ENCODE data around the gene RPH3AL. TPM values are rescaled to one million over a fixed set of nuclear protein-coding genes. Genes with fewer than 3 reads are reported as not detected.
"Not testable (repeated sequence)": the region's sequence is repeated elsewhere in the genome, so short reads cannot be mapped to it uniquely, and the experiment has no call there.

RPH3AL gene
- total and polyA plus RNA-seq, 9 donors = 5.8 to 43.8 (median 21.0) TPM

GRCh38 chr17:204427-205147 is 148.0 kb downstream of the RPH3AL start:
- Histone ChIP-seq H3K4me1 (ENCODE audit: insufficient read depth) (no peaks in the 10 kb centered on the region), H3K27ac (no peak overlapping the region), H3K27me3 (no peaks in the 10 kb centered on the region), H3K36me3 (no peaks in the 10 kb centered on the region), H3K9me3 (no peaks in the 10 kb centered on the region), H3K4me3 (no peak overlapping the region)
- TF ChIP-seq EP300 (IDR thresholded peaks at IDR 0.05) (no peak), POLR2A (IDR thresholded peaks at IDR 0.05) (no peak)
- TF ChIP-seq, protein P1, sequence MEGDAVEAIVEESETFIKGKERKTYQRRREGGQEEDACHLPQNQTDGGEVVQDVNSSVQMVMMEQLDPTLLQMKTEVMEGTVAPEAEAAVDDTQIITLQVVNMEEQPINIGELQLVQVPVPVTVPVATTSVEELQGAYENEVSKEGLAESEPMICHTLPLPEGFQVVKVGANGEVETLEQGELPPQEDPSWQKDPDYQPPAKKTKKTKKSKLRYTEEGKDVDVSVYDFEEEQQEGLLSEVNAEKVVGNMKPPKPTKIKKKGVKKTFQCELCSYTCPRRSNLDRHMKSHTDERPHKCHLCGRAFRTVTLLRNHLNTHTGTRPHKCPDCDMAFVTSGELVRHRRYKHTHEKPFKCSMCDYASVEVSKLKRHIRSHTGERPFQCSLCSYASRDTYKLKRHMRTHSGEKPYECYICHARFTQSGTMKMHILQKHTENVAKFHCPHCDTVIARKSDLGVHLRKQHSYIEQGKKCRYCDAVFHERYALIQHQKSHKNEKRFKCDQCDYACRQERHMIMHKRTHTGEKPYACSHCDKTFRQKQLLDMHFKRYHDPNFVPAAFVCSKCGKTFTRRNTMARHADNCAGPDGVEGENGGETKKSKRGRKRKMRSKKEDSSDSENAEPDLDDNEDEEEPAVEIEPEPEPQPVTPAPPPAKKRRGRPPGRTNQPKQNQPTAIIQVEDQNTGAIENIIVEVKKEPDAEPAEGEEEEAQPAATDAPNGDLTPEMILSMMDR (IDR thresholded peaks at IDR 0.05) = no peak
- intact Hi-C loops (cut with DNase I) = no loop called here
- no peak for DNase-seq
- 17 to 39% (median 23%) methylated on average over 11 of the region's 11 CpGs for WGBS, 3 donors

DNA sequence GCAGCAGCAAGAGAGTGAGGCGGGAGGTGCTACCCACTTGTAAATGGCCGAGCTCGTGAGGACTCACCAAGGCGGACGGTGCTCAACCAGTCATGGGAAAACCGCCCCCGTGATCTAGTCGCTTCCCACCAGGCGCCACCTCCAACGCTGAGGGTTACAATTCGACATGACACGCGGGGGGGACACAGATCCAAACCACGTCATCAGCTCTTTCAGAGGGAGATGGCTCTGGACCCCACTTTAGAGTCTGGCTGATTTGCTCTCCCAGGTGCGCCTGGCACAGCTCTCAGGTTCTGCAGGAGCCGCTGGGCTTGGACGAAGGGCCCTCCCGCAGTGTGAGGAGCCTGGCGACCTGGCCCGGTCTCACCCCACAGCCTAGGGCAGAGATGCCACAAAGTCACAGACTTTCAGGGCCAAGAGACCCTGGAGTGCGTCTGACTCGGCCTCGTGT is 150.1 kb downstream of the RPH3AL start:
- Histone ChIP-seq H3K27ac (no peak overlapping the region), H3K9me3 (no peaks in the 10 kb centered on the region), H3K4me3 (no peak overlapping the region), H3K36me3 (no peaks in the 10 kb centered on the region), H3K27me3 (no peaks in the 10 kb centered on the region), H3K4me1 (ENCODE audit: insufficient read depth) (peaks cover 1% of the 10 kb centered on the region)
- no peak for DNase-seq
- intact Hi-C loops (cut with DNase I) = no loop called here
- TF ChIP-seq, protein P1 (IDR thresholded peaks at IDR 0.05) = no peak
- 79 to 89% (median 82%) methylated on average over 23 of the region's 23 CpGs for WGBS, 3 donors

DNA sequence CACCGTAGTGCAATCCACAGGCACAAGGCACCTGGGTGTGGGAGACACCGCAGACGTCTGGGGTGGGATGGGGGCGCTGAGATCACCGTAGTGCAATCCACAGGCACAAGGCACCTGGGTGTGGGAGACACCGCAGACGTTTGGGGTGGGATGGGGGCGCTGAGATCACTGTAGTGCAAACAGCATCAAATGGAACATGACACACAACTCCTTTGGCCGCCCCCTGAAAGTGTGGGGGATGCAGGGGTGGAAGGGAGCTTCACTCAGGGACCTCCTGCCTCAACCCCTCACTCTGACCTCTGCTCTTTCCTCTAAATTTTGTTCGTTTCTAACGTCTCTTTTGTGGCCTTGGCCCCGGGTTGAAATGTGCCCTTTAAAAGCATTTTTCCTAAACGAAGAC is 150.9 kb downstream of the RPH3AL start:
- 31 to 54% (median 41%) methylated on average over 8 to 11 of the region's 13 CpGs for WGBS, 3 donors
- H3K4me3 ChIP-seq; H3K27ac ChIP-seq; H3K27me3 ChIP-seq; H3K9me3 ChIP-seq; DNase-seq; H3K4me1 ChIP-seq (ENCODE audit: insufficient read depth); intact Hi-C loops (cut with DNase I); H3K36me3 ChIP-seq: not testable (repeated sequence)

GRCh38 chr17:201257-201656 is 151.3 kb downstream of the RPH3AL start:
- H3K36me3 ChIP-seq; H3K27me3 ChIP-seq; H3K4me3 ChIP-seq; intact Hi-C loops (cut with DNase I); H3K27ac ChIP-seq; H3K9me3 ChIP-seq; H3K4me1 ChIP-seq (ENCODE audit: insufficient read depth): not testable (repeated sequence)
- WGBS, 3 donors = 80 to 87% (median 84%) methylated on average over 5 to 13 of the region's 16 CpGs
- DNase-seq = peak in 1 of 5 donors; percentile 11

GRCh38 chr17:200586-200985 is 152.0 kb downstream of the RPH3AL start:
- H3K27me3 ChIP-seq = no peaks in the 10 kb centered on the region
- H3K4me1 ChIP-seq (ENCODE audit: insufficient read depth) = peaks cover 1% of the 10 kb centered on the region
- no peaks in the 10 kb centered on the region for H3K9me3 ChIP-seq
- 64 to 73% (median 67%) methylated on average over 10 of the region's 10 CpGs for WGBS, 3 donors
- no peak for DNase-seq
- no peaks in the 10 kb centered on the region for H3K36me3 ChIP-seq
- intact Hi-C loops (cut with DNase I) = no loop called here
- H3K4me3 ChIP-seq = no peak overlapping the region
- no peak overlapping the region for H3K27ac ChIP-seq
- TF ChIP-seq, protein P1 (IDR thresholded peaks at IDR 0.05) = no peak
- TF ChIP-seq POLR2A (IDR thresholded peaks at IDR 0.05) (no peak), EP300 (IDR thresholded peaks at IDR 0.05) (no peak)

Data from ovary (tissue), 9 donors.